ENCODE measurements around the gene CABLES1.

The CABLES1 gene

DNA sequence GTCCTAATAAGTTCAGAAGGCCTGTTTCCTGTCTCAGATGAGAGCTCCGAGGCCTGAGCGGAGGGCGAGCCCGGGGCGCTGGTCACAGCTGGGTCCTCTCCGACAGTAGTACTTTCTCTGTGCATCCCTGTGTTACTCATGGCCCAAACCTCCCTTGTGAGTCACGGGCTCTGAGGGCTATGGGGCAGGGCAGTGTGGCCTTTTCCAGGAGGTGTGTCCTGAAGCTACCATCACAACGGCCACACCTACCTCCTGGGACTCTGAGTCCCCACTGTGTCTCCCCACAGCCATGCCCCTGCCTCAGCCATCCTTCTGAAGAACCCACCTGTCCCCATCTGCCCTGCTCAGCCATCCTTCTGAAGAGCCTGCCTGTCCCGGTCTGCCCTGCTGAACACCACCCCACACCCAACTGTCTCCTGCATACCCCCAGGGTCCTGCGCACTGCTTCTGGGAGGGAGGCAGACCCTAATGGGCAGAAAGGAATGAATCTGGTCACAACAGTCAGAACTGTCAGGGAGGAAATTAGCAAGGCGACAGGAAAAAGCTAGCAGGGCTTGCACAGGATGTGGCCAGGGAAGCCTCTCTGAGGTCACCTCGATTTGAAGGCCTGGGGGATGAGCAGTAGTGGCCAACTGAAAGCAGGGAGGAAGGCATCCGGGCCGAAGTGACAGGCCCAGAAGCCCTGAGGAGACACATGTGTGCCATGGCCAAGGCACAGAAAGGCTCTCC lies 172.4 kb downstream of the CABLES1 start:
- no peak for DNase-seq

Data from inflammatory macrophage (primary cell).